Thyroid gland (tissue), 4 donors: ENCODE measurements around the gene STRADA. TPM values are rescaled to one million over a fixed set of nuclear protein-coding genes. Genes with fewer than 3 reads are reported as not detected.

Experiments used
- DNase-seq, 2 donors: peaks; one replicate each; pipeline ENCODE4 v3.0.0-alpha.2; 2019
- H3K27ac ChIP-seq, 3 donors: fragments of 200-600 bp; sonication (generic); 1 replicate in 2 of 3; 2 replicates in 1 of 3; pipeline ENCODE4 v1.5.1; 2016 to 2019; ENCODE audit warnings: mild to moderate bottlenecking in 1 of 3, moderate library complexity in 1 of 3
- H3K27me3 ChIP-seq: fragments of 200-600 bp; sonication (generic); one replicate; pipeline ENCODE4 v1.5.1; 2019
- H3K36me3 ChIP-seq, 2 donors: fragments of 200-600 bp; sonication (generic); one replicate each; pipeline ENCODE4 v1.5.1; 2016 to 2019
- H3K4me1 ChIP-seq, 2 donors: fragments of 200-600 bp; sonication (generic); one replicate each; pipeline ENCODE4 v1.5.1; 2017 to 2019
- H3K4me3 ChIP-seq, 3 donors: fragments of 200-600 bp; sonication (generic); replicated peaks in 1 of 3; 1 replicate in 2 of 3; 2 replicates in 1 of 3; pipeline ENCODE4 v1.5.1; 2016; ENCODE audit warnings: mild to moderate bottlenecking in 1 of 3
- H3K9me3 ChIP-seq: fragments of 200-600 bp; sonication (generic); one replicate; pipeline ENCODE4 v1.5.1; 2017
- POLR2A ChIP-seq, 2 donors: fragments of 450-650 bp; IDR thresholded peaks; one replicate each; pipeline ENCODE4 v1.6.1; 2017; ENCODE audit warnings: antibody characterized with exemption in 2 of 2, mild to moderate bottlenecking in 2 of 2, moderate library complexity in 1 of 2
- WGBS, 2 donors: methylation state at CpG; one replicate each; pipeline ENCODE4 v1.1.5; 2017; 5-methylcytosine and 5-hydroxymethylcytosine counted together
- intact Hi-C: fragments of 100-400 bp; cut with DNase I; formaldehyde crosslinking; loops from one replicate; pipeline ENCODE4 v1.15.1; 2023
- total RNA-seq, 4 donors: library from RNA; depleted of rRNA; stranded (reverse); fragments of >200 nt; gene quantifications; one replicate each; pipeline ENCODE4 v1.2.3, GENCODE V29; 2016
- TF ChIP-seq, protein P1 (sequence below), 6 experiments: fragments of 200-600 bp in 3 of 6; fragments of 450-650 bp in 3 of 6; sonication (generic) in 3 of 6; IDR thresholded peaks; one replicate each; pipeline ENCODE4 v1.5.1; 2016 to 2019; ENCODE audit warnings: antibody characterized with exemption in 6 of 6, mild to moderate bottlenecking in 2 of 6, inconsistent platforms in 1 of 6, moderate library complexity in 1 of 6

STRADA gene
- total RNA-seq, 4 donors from 2014 or later, result 28.6 to 44.6 (median 32.2) TPM

DNA sequence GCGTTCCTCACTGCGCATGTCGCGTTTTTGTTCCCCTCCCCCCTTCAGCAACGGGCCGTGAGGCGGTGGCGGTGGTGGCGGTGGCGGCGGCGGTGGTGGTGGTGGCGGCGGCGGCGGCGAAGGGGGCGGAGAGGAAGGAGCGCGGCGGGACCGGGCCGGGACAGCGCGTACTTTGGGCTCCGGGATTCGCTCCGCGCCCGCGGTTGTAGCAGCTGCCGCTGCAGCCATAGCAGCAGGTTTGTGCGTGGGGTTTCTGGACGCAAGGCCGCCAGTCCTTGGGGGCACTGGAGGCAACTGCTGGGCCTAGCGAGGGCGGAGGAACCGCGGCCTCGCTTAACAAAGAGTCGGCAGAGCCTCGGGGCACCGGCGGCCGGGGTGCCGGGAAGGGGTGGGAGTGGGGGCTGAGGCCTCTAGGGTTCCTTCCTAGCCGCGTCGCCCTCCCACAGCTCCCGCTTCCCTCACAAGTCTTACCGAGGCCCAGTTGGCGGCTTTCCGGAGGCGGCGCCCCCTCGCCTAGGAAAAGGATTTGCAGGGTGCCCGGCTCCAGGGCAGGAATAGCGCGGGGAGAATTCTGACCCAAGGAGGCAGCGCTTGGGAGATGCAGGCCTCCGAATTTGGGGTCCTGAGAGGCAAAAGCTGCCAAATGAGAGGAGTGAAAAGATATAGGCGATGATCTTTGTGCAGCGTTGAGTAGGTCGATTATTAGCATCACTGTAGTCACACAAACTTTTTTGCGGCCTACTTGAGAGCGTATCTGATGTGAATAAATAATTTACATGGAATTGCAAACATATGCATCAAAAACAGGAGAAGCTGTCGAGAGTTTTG is 32.8 kb upstream of the STRADA start, which contains the start of gene DDX42:
Gene DDX42, plus strand, starts transcription at position 30 of the 828 bp plus-strand sequence. CDS start 12,880 bp downstream, outside the sequence.
- peak in 1 of 2 donors; percentile 1 for TF ChIP-seq POLR2A (IDR thresholded peaks at IDR 0.05)
- TF ChIP-seq, protein P1, sequence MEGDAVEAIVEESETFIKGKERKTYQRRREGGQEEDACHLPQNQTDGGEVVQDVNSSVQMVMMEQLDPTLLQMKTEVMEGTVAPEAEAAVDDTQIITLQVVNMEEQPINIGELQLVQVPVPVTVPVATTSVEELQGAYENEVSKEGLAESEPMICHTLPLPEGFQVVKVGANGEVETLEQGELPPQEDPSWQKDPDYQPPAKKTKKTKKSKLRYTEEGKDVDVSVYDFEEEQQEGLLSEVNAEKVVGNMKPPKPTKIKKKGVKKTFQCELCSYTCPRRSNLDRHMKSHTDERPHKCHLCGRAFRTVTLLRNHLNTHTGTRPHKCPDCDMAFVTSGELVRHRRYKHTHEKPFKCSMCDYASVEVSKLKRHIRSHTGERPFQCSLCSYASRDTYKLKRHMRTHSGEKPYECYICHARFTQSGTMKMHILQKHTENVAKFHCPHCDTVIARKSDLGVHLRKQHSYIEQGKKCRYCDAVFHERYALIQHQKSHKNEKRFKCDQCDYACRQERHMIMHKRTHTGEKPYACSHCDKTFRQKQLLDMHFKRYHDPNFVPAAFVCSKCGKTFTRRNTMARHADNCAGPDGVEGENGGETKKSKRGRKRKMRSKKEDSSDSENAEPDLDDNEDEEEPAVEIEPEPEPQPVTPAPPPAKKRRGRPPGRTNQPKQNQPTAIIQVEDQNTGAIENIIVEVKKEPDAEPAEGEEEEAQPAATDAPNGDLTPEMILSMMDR (IDR thresholded peaks at IDR 0.05), result no peak
- Histone ChIP-seq H3K27me3 (no peaks in the 10 kb centered on the region), H3K27ac (peak within 1 kb of the TSS; percentile 84 to 94 (median 92)), H3K9me3 (no peaks in the 10 kb centered on the region), H3K36me3 (no peaks in the 10 kb centered on the region), H3K4me1 (peaks cover 18 to 25% of the 10 kb centered on the region in 2 donors), H3K4me3 (peak within 1 kb of the TSS; percentile 68 to 83 (median 75))
- intact Hi-C loops, result loop anchor here (5.0 kb wide), 1 partner anchor 63 kb away; no protein-coding TSS in a partner anchor
- WGBS, 2 donors, result 1% methylated on average over 14 to 60 of the region's 67 CpGs
- peak; percentile 61 to 88 for DNase-seq

- peak; percentile 99 for DNase-seq
- intact Hi-C loops, result loop anchor here (5.0 kb wide), 1 partner anchor 64 kb away; no protein-coding TSS in a partner anchor
- Histone ChIP-seq H3K4me1 (peaks cover 18 to 25% of the 10 kb centered on the region in 2 donors), H3K27me3 (no peaks in the 10 kb centered on the region), H3K36me3 (no peaks in the 10 kb centered on the region), H3K27ac (peak within 1 kb of the TSS; percentile 84 to 94 (median 92)), H3K4me3 (peak within 1 kb of the TSS; percentile 68 to 83 (median 75)), H3K9me3 (no peaks in the 10 kb centered on the region)
- WGBS, 2 donors, result 0% methylated on average over 26 to 65 of the region's 74 CpGs
- TF ChIP-seq POLR2A (IDR thresholded peaks at IDR 0.05), result peak; percentile 82 to 96
- TF ChIP-seq, protein P1 (IDR thresholded peaks at IDR 0.05), result no peak
Measured at GRCh38 chr17:63773272-63774140, 31.9 kb upstream of the STRADA start, which contains the start of gene CCDC47. CCDC47 (minus strand) TSS chr17:63773597; CDS start chr17:63766175, 7,422 bp downstream.

DNA sequence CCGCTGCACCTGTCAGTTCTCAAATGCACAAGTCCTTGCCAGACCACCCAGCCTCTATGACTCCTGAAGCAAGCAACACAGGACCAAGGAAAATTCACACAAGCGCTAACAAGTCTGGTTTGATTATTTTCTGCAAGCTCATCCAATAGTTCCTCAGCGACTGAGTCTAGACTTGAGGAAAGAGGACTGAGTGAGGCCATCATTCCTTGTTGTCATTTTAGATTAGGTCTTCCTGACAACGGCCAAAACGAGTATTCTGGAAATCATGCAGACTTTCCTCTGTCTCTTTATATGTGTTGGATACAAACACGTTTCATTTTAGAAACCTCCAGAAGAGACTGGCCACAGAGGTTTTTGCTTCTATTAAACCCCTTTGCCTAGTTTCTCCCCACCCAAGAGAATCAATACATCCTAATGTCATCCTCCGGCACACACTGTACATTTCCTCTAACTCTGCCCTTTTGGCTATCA is 31.2 kb upstream of the STRADA start:
- peak overlapping the region; percentile 84 to 94 (median 92) for H3K27ac ChIP-seq
- H3K27me3 ChIP-seq, result no peaks in the 10 kb centered on the region
- DNase-seq, result no peak
- WGBS, 2 donors, result 7 to 8% methylated on average over 7 of the region's 7 CpGs
- no peaks in the 10 kb centered on the region for H3K36me3 ChIP-seq
- H3K4me1 ChIP-seq, result peaks cover 18 to 25% of the 10 kb centered on the region in 2 donors
- TF ChIP-seq, protein P1 (IDR thresholded peaks at IDR 0.05), result no peak
- no peak for TF ChIP-seq POLR2A (IDR thresholded peaks at IDR 0.05)
- H3K4me3 ChIP-seq, result peak overlapping the region; percentile 46 to 81 (median 75)
- intact Hi-C loops, result loop anchor here (5.0 kb wide), 1 partner anchor 64 kb away; no protein-coding TSS in a partner anchor
- no peaks in the 10 kb centered on the region for H3K9me3 ChIP-seq

- no peak for DNase-seq
- Histone ChIP-seq H3K4me3 (no peak overlapping the region), H3K27me3 (no peaks in the 10 kb centered on the region), H3K9me3 (no peaks in the 10 kb centered on the region), H3K4me1 (peaks cover 0 to 15% of the 10 kb centered on the region in 2 donors), H3K27ac (no peak overlapping the region), H3K36me3 (peaks cover 5 to 12% of the 10 kb centered on the region in 2 donors)
- intact Hi-C loops, result no loop called here
- TF ChIP-seq, protein P1 (IDR thresholded peaks at IDR 0.05), result no peak
- no peak for TF ChIP-seq POLR2A (IDR thresholded peaks at IDR 0.05)
- WGBS, 2 donors, result 92 to 94% methylated on average over 7 of the region's 7 CpGs
Measured at GRCh38 chr17:63768433-63768832, 26.8 kb upstream of the STRADA start.
